PC-3 (cell line): ENCODE measurements around the gene PCK2. TPM values are rescaled to one million over a fixed set of nuclear protein-coding genes. Genes with fewer than 3 reads are reported as not detected.

Experiments used
- ATAC-seq: fragments of 200-7000 bp; cut with Tn5 transposase; 2 replicates; pipeline ENCODE4 v1.9.1; 2020; ENCODE audit warnings: mild to moderate bottlenecking, moderate library complexity
- BruUV-seq: library from RNA; stranded (reverse); fragments of 400-500 nt; replicated peaks from 2 replicates; lab custom pipeline; 2021; lab: Mats Ljungman, UMichigan
- CTCF ChIA-PET: fragments of 300-600 bp; sonication (Branson Sonifier 250); formaldehyde crosslinking; loops from one replicate; lab custom pipeline; 2022; ENCODE audit warnings: antibody characterized with exemption; lab: Charles Lee
- POLR2A ChIA-PET: fragments of 300-600 bp; sonication (Branson Sonifier 250); formaldehyde crosslinking; loops from one replicate; lab custom pipeline; 2022; ENCODE audit warnings: antibody characterized with exemption; ENCODE audit not compliant: unreplicated experiment; lab: Charles Lee
- DNase-seq: peaks from one replicate; pipeline ENCODE4 v3.0.0-alpha.2; 2015
- H2AFZ ChIP-seq: fragments of 300-600 bp; sonication (generic); 2 replicates; pipeline ENCODE4 v1.6.0; 2016; ENCODE audit warnings: antibody characterized with exemption, low read length
- H3F3A ChIP-seq: fragments of 300-600 bp; sonication (generic); one replicate; pipeline ENCODE4 v1.6.0; 2017; ENCODE audit warnings: antibody characterized with exemption, low read length, control low read depth, mild to moderate bottlenecking; ENCODE audit not compliant: unreplicated experiment
- H3K27ac ChIP-seq: fragments of 300-600 bp; sonication (generic); 2 replicates; pipeline ENCODE4 v1.5.1; 2016; ENCODE audit warnings: mild to moderate bottlenecking, low read length
- H3K27me3 ChIP-seq: fragments of 300-600 bp; sonication (generic); 2 replicates; pipeline ENCODE4 v1.6.1; 2016; ENCODE audit warnings: low read length, mixed read lengths
- H3K36me3 ChIP-seq: fragments of 300-600 bp; sonication (generic); 2 replicates; pipeline ENCODE4 v1.6.1; 2016; ENCODE audit warnings: low read depth, mixed run types, low read length, mixed read lengths
- H3K4me1 ChIP-seq: fragments of 300-600 bp; sonication (generic); 2 replicates; pipeline ENCODE4 v1.5.1; 2016; ENCODE audit warnings: low read length; ENCODE audit not compliant: insufficient read depth
- H3K4me2 ChIP-seq: fragments of 300-600 bp; sonication (generic); 2 replicates; pipeline ENCODE4 v1.6.0; 2016; ENCODE audit warnings: low read length
- H3K4me3 ChIP-seq: fragments of 300-600 bp; sonication (generic); 2 replicates; pipeline ENCODE4 v1.5.1; 2016; ENCODE audit warnings: mild to moderate bottlenecking, low read length, mixed read lengths
- H3K79me2 ChIP-seq: fragments of 300-600 bp; sonication (generic); 2 replicates; pipeline ENCODE4 v1.6.1; 2017; ENCODE audit warnings: low read length, mixed read lengths
- H3K9ac ChIP-seq: fragments of 300-600 bp; sonication (generic); 2 replicates; pipeline ENCODE4 v1.6.0; 2016; ENCODE audit warnings: mild to moderate bottlenecking, low read length
- H3K9me2 ChIP-seq: fragments of 300-600 bp; sonication (generic); replicated peaks from 2 replicates; pipeline ENCODE4 v1.6.1; 2016; ENCODE audit warnings: mixed run types, low read length, mixed read lengths
- H3K9me3 ChIP-seq: fragments of 300-600 bp; sonication (generic); 2 replicates; pipeline ENCODE4 v1.6.1; 2016; ENCODE audit warnings: low read length, mixed read lengths
- H4K20me1 ChIP-seq: fragments of 300-600 bp; sonication (generic); 2 replicates; pipeline ENCODE4 v1.6.1; 2016; ENCODE audit warnings: low read length, mixed read lengths
- EZH2 ChIP-seq: fragments of 300-600 bp; sonication (generic); IDR thresholded peaks from one replicate; pipeline ENCODE4 v1.6.1; 2017; ENCODE audit warnings: antibody characterized with exemption, mild to moderate bottlenecking, low read length; ENCODE audit not compliant: unreplicated experiment
- EZH2phosphoT487 ChIP-seq: fragments of 300-600 bp; sonication (generic); IDR thresholded peaks from 2 replicates; pipeline ENCODE4 v1.6.1; 2018; ENCODE audit warnings: mild to moderate bottlenecking, antibody characterized with exemption, low read length, borderline replicate concordance
- intact Hi-C: fragments of 100-400 bp; cut with micrococcal nuclease; formaldehyde crosslinking; loops from 2 replicates; pipeline ENCODE4 v1.9.0; 2023
- total RNA-seq: library from RNA; depleted of rRNA; stranded (reverse); fragments of >200 nt; gene quantifications from 2 replicates; pipeline ENCODE4 v1.2.3, GENCODE V29; 2014
- TF ChIP-seq, protein P1 (sequence below): fragments of 300-600 bp; sonication (generic); conservative IDR thresholded peaks from 2 replicates; pipeline ENCODE4 v1.5.1; 2017; ENCODE audit warnings: antibody characterized with exemption, low read depth, mild to moderate bottlenecking, low read length

Gene PCK2
- total RNA-seq, 1 experiment from 2014 or later: 11.6 TPM

GRCh38 chr14:24072881-24073877 is 20.9 kb upstream of the PCK2 start:
- POLR2A ChIA-PET: no interaction called here

GRCh38 chr14:24074625-24075484 is 19.3 kb upstream of the PCK2 start:
- Histone ChIP-seq H3K27me3 (0 out of 2 replicates have a peak, but pooled peaks cover 5% of the 10 kb centered on the region), H3K4me2 (no peak overlapping the region), H3K4me3 (no peak overlapping the region), H3K9me2 (no peaks in the 10 kb centered on the region), H3F3A (no peaks in the 10 kb centered on the region), H3K79me2 (no peaks in the 10 kb centered on the region), H3K9me3 (no peaks in the 10 kb centered on the region), H2AFZ (no peak overlapping the region), H3K36me3 (no peaks in the 10 kb centered on the region), H3K27ac (no peak overlapping the region), H4K20me1 (no peaks in the 10 kb centered on the region), H3K4me1 (no peaks in the 10 kb centered on the region), H3K9ac (no peak overlapping the region)
- no peak for DNase-seq
- POLR2A ChIA-PET: no interaction called here
- intact Hi-C loops: no loop called here
- CTCF ChIA-PET: no interaction called here
- TF ChIP-seq EZH2: no peak
- no peak for TF ChIP-seq EZH2phosphoT487
- TF ChIP-seq, protein P1, sequence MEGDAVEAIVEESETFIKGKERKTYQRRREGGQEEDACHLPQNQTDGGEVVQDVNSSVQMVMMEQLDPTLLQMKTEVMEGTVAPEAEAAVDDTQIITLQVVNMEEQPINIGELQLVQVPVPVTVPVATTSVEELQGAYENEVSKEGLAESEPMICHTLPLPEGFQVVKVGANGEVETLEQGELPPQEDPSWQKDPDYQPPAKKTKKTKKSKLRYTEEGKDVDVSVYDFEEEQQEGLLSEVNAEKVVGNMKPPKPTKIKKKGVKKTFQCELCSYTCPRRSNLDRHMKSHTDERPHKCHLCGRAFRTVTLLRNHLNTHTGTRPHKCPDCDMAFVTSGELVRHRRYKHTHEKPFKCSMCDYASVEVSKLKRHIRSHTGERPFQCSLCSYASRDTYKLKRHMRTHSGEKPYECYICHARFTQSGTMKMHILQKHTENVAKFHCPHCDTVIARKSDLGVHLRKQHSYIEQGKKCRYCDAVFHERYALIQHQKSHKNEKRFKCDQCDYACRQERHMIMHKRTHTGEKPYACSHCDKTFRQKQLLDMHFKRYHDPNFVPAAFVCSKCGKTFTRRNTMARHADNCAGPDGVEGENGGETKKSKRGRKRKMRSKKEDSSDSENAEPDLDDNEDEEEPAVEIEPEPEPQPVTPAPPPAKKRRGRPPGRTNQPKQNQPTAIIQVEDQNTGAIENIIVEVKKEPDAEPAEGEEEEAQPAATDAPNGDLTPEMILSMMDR: no peak
- no peak for ATAC-seq
- no TSS peak for BruUV-seq

More at GRCh38 chr14:24072881-24073877, 20.9 kb upstream of the PCK2 start:
- Histone ChIP-seq H3K9me2 (no peaks in the 10 kb centered on the region), H3K27me3 (peaks cover 14% of the 10 kb centered on the region; the same call in 1 of the 2 replicates), H3K79me2 (no peaks in the 10 kb centered on the region), H3K9me3 (no peaks in the 10 kb centered on the region), H3F3A (no peaks in the 10 kb centered on the region), H3K27ac (no peak overlapping the region), H3K4me1 (no peaks in the 10 kb centered on the region), H3K36me3 (no peaks in the 10 kb centered on the region), H3K4me2 (no peak overlapping the region), H3K4me3 (no peak overlapping the region), H2AFZ (no peak overlapping the region), H3K9ac (no peak overlapping the region), H4K20me1 (no peaks in the 10 kb centered on the region)
- no peak for ATAC-seq
- intact Hi-C loops: no loop called here
- no TSS peak for BruUV-seq
- TF ChIP-seq EZH2: no peak
- CTCF ChIA-PET: interaction anchor here (0.5 kb wide), 1 partner anchor 867 kb away, joined by 4 read pairs; no protein-coding TSS in a partner anchor
- DNase-seq: no peak

- Histone ChIP-seq H4K20me1 (no peaks in the 10 kb centered on the region), H3K27me3 (0 out of 2 replicates have a peak, but pooled peaks cover under 1% of the 10 kb centered on the region), H3F3A (no peaks in the 10 kb centered on the region), H3K4me2 (no peak overlapping the region), H3K9ac (no peak overlapping the region), H3K9me2 (no peaks in the 10 kb centered on the region), H3K36me3 (no peaks in the 10 kb centered on the region), H3K79me2 (no peaks in the 10 kb centered on the region), H3K9me3 (no peaks in the 10 kb centered on the region), H3K4me3 (no peak overlapping the region), H2AFZ (no peak overlapping the region), H3K4me1 (peaks cover 5% of the 10 kb centered on the region), H3K27ac (no peak overlapping the region)
- TF ChIP-seq EZH2 (no peak), EZH2phosphoT487 (no peak)
- TF ChIP-seq, protein P1: no peak
- intact Hi-C loops: no loop called here
- POLR2A ChIA-PET: no interaction called here
- CTCF ChIA-PET: no interaction called here
- ATAC-seq (no peak), DNase-seq (no peak)
- no TSS peak for BruUV-seq
These were observed 18.4 kb upstream of the PCK2 start for GRCh38 chr14:24075485-24076301.
